OCI-LY7 (cell line): Measurements from ENCODE around the gene ADGRD1. TPM values are rescaled to one million over a fixed set of nuclear protein-coding genes. Genes with fewer than 3 reads are reported as not detected.

Experiments used
- BruUV-seq: library from RNA; stranded (reverse); fragments of 400-500 nt; replicated peaks from 2 replicates; lab custom pipeline; 2021; lab: Mats Ljungman, UMichigan
- CTCF ChIA-PET: fragments of 300-600 bp; sonication (Branson Sonifier 250); formaldehyde crosslinking; loops from one replicate; lab custom pipeline; 2022; ENCODE audit warnings: antibody characterized with exemption; ENCODE audit not compliant: unreplicated experiment; lab: Charles Lee
- POLR2A ChIA-PET: fragments of 300-600 bp; sonication (Branson Sonifier 250); formaldehyde crosslinking; loops from one replicate; lab custom pipeline; 2022; ENCODE audit warnings: antibody characterized with exemption; lab: Charles Lee
- DNase-seq: peaks from one replicate; pipeline ENCODE4 v3.0.0-alpha.2; 2015; ENCODE audit warnings: low spot score
- H2AFZ ChIP-seq: fragments of 200-600 bp; sonication (generic), shearing (Covaris generic); 2 replicates; pipeline ENCODE4 v1.6.1; 2014; ENCODE audit warnings: mild to moderate bottlenecking, antibody characterized with exemption, low read length, moderate library complexity
- H3K27ac ChIP-seq: fragments of 200-600 bp; sonication (generic); 2 replicates; pipeline ENCODE4 v1.5.1; 2014; ENCODE audit warnings: mixed run types, low read depth, mild to moderate bottlenecking, moderate library complexity, low read length, inconsistent platforms; ENCODE audit not compliant: poor library complexity, severe bottlenecking
- H3K36me3 ChIP-seq: fragments of 200-600 bp; sonication (generic); 2 replicates; pipeline ENCODE4 v1.6.1; 2014; ENCODE audit warnings: mild to moderate bottlenecking, antibody characterized with exemption, low read length, moderate library complexity, mixed read lengths; ENCODE audit not compliant: insufficient read depth
- H3K4me1 ChIP-seq: fragments of 200-600 bp; sonication (generic); 2 replicates; pipeline ENCODE4 v1.5.1; 2014; ENCODE audit warnings: mild to moderate bottlenecking, low read length; ENCODE audit not compliant: insufficient read depth, poor library complexity, severe bottlenecking
- H3K4me2 ChIP-seq: fragments of 200-600 bp; sonication (generic); 2 replicates; pipeline ENCODE4 v1.6.1; 2014; ENCODE audit warnings: mild to moderate bottlenecking, low read length
- H3K4me3 ChIP-seq: fragments of 200-600 bp; sonication (generic); 2 replicates; pipeline ENCODE4 v1.5.1; 2014; ENCODE audit warnings: mild to moderate bottlenecking, low read depth, low read length; ENCODE audit not compliant: poor library complexity, severe bottlenecking
- H3K79me2 ChIP-seq: fragments of 200-600 bp; sonication (generic); 2 replicates; pipeline ENCODE4 v1.6.1; 2016; ENCODE audit warnings: low read depth, mild to moderate bottlenecking, low read length, moderate library complexity, mixed read lengths; ENCODE audit not compliant: insufficient read depth
- H3K9me2 ChIP-seq: fragments of 200-600 bp; sonication (generic); 2 replicates; pipeline ENCODE4 v1.6.1; 2016; ENCODE audit warnings: mild to moderate bottlenecking, low read length, mixed read lengths; ENCODE audit not compliant: insufficient read depth
- H3K9me3 ChIP-seq: fragments of 200-600 bp; sonication (generic); 2 replicates; pipeline ENCODE4 v1.6.1; 2014; ENCODE audit warnings: mild to moderate bottlenecking, mixed run types, low read length, mixed read lengths
- H4K20me1 ChIP-seq: fragments of 200-600 bp; sonication (generic); 2 replicates; pipeline ENCODE4 v1.6.1; 2014; ENCODE audit warnings: mild to moderate bottlenecking, antibody characterized with exemption, low read length, moderate library complexity, mixed read lengths; ENCODE audit not compliant: insufficient read depth
- EZH2phosphoT487 ChIP-seq: fragments of 200-600 bp; sonication (generic); IDR thresholded peaks from 2 replicates; pipeline ENCODE4 v1.6.1; 2018; ENCODE audit warnings: low read depth, borderline replicate concordance, mild to moderate bottlenecking, mixed run types, antibody characterized with exemption, low read length, moderate library complexity, mixed read lengths
- intact Hi-C: fragments of 100-400 bp; cut with micrococcal nuclease; formaldehyde crosslinking; loops from one replicate; pipeline ENCODE4 v1.10.0; 2022; ENCODE audit not compliant: unreplicated experiment
- total RNA-seq, 2 experiments: library from RNA; depleted of rRNA in 1 of 2; stranded (reverse); fragments of >200 nt in 1 of 2; shearing (Covaris generic) in 1 of 2; gene quantifications; 2 replicates each; pipeline ENCODE4 v1.2.3, GENCODE V29; 2014 to 2022
- TF ChIP-seq, protein P1 (sequence below): fragments of 200-600 bp; sonication (generic); conservative IDR thresholded peaks from 2 replicates; pipeline ENCODE4 v1.5.1; 2014; ENCODE audit warnings: mild to moderate bottlenecking, antibody characterized with exemption, low read length, moderate library complexity, mixed read lengths

The ADGRD1 gene
- total RNA-seq, 2 experiments from 2014 or later, result 1.0 to 1.7 TPM

DNA sequence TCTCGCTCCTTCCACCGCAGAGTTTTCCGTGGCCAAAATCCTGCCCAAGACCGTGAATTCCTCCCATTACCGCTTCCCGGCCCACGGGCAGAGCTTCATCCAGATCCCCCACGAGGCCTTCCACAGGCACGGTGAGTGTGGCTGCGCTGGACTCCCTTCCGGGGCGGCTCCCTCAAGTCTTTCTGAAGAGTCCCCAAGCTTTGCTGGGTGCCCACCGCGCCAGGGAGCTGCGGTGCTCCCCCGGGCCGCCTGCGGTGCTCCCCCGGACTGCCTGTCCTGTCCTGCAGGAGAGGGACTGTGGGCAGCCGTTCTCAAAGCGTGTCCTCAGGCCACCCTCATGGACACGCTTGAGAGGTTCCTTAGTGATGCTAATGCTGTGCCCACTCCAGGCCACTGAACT is 50.5 kb downstream of the ADGRD1 start:
- no peaks in the 10 kb centered on the region for H3K79me2 ChIP-seq
- CTCF ChIA-PET, result no interaction called here
- no peak overlapping the region for H3K27ac ChIP-seq

DNA sequence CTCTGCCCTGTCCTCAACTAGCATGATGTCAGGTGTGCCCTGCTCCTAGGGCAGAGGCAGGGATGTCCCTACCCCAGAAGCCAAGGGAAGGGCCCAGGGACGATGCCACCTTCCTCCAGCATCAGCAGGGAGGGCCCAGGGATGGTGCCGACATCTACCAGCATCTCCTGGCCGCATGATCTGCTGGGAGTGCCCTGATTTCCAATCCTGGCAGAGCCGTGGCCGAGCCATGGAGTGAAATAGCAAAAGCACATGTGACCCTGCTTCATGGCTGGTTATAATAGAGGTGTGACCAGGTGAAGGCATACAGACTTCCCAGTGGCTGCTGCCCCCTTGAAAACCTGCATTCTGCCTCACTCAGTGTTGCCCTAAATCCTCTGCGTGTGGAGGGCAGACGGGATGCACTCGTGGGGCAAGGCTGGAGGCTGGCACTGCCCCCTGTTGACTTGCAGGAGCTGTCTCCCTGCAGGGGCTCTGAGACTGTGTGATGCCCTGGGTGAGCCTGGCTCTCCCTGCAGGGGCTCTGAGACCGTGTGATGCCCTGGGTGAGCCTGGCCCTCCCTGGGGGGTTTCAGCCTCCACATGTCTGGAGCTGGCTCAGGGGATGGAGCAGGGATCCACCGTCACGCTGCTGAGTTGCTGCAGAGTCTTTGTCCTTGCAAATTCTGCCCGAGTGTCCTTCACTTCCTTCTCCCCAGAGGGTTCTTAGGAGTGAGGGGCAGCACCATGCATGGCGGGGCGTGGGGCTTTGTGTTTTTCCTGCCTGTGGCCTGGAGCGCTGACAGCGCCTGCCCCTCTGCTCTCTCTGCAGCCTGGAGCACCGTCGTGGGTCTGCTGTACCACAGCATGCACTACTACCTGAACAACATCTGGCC is 51.7 kb downstream of the ADGRD1 start:
- no peak overlapping the region for H3K4me3 ChIP-seq
- H4K20me1 ChIP-seq, result no peaks in the 10 kb centered on the region
- peaks cover 30% of the 10 kb centered on the region for H3K4me1 ChIP-seq
- no peaks in the 10 kb centered on the region for H3K9me2 ChIP-seq
- H3K36me3 ChIP-seq, result peaks cover 3% of the 10 kb centered on the region; the same call in 1 of the 2 replicates
- H2AFZ ChIP-seq, result no peak overlapping the region
- peaks cover 13% of the 10 kb centered on the region for H3K9me3 ChIP-seq
- POLR2A ChIA-PET, result no interaction called here
- TF ChIP-seq, protein P1, sequence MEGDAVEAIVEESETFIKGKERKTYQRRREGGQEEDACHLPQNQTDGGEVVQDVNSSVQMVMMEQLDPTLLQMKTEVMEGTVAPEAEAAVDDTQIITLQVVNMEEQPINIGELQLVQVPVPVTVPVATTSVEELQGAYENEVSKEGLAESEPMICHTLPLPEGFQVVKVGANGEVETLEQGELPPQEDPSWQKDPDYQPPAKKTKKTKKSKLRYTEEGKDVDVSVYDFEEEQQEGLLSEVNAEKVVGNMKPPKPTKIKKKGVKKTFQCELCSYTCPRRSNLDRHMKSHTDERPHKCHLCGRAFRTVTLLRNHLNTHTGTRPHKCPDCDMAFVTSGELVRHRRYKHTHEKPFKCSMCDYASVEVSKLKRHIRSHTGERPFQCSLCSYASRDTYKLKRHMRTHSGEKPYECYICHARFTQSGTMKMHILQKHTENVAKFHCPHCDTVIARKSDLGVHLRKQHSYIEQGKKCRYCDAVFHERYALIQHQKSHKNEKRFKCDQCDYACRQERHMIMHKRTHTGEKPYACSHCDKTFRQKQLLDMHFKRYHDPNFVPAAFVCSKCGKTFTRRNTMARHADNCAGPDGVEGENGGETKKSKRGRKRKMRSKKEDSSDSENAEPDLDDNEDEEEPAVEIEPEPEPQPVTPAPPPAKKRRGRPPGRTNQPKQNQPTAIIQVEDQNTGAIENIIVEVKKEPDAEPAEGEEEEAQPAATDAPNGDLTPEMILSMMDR, result peak; percentile 52
- TF ChIP-seq EZH2phosphoT487, result no peak
- no TSS peak for BruUV-seq
- no peak overlapping the region for H3K4me2 ChIP-seq
- peak; percentile 34 for DNase-seq
- H3K27ac ChIP-seq, result no peak overlapping the region
- intact Hi-C loops, result loop anchor here (1.0 kb wide), 1 partner anchor 89 kb away; no protein-coding TSS in a partner anchor
- CTCF ChIA-PET, result no interaction called here
- H3K79me2 ChIP-seq, result no peaks in the 10 kb centered on the region

More for the DNA sequence above, 50.5 kb downstream of the ADGRD1 start:
- Histone ChIP-seq H3K36me3 (peaks cover 3% of the 10 kb centered on the region; the same call in 1 of the 2 replicates), H3K9me3 (peaks cover 13% of the 10 kb centered on the region), H3K4me2 (no peak overlapping the region), H3K9me2 (no peaks in the 10 kb centered on the region), H3K4me3 (no peak overlapping the region), H2AFZ (no peak overlapping the region), H3K4me1 (peaks cover 30% of the 10 kb centered on the region), H4K20me1 (no peaks in the 10 kb centered on the region)
- intact Hi-C loops, result no loop called here
- no TSS peak for BruUV-seq
- POLR2A ChIA-PET, result interaction anchor here (0.6 kb wide), 1 partner anchor 86 kb away, joined by 3 read pairs; no protein-coding TSS in a partner anchor
- TF ChIP-seq, protein P1, result no peak
- no peak for TF ChIP-seq EZH2phosphoT487
- DNase-seq, result no peak
